ENCODE data around the gene ZNF302.
A peak's percentile ranks its signal among the peaks of the same experiment; 100 is the strongest.

ZNF302 gene

GRCh38 chr19:34690372-34690771, 12.9 kb downstream of the ZNF302 start:
- ChIA-PET POLR2A (no interaction called here), CTCF (no interaction called here)

GRCh38 chr19:34692549-34692948, 15.1 kb downstream of the ZNF302 start:
- CTCF ChIA-PET, result no interaction called here
- no peak overlapping the region for H3K4me3 ChIP-seq (ENCODE audit: low read depth, low read length)
- TF ChIP-seq CTCF (IDR thresholded peaks at IDR 0.05; ENCODE audit: insufficient read depth, low read length, missing control alignments), result no peak
- POLR2A ChIA-PET, result no interaction called here
- no peak for DNase-seq (ENCODE audit: low read depth, low spot score)

More at GRCh38 chr19:34690372-34690771, 12.9 kb downstream of the ZNF302 start:
- no peak for DNase-seq (ENCODE audit: low read depth, low spot score)
- H3K4me3 ChIP-seq (ENCODE audit: low read depth, low read length), result no peak overlapping the region
- no peak for TF ChIP-seq CTCF (IDR thresholded peaks at IDR 0.05; ENCODE audit: insufficient read depth, low read length, missing control alignments)

GRCh38 chr19:34707661-34708060, 30.2 kb downstream of the ZNF302 start:
- H3K4me3 ChIP-seq (ENCODE audit: low read depth, low read length), result no peak overlapping the region
- DNase-seq (ENCODE audit: low read depth, low spot score), result no peak
- TF ChIP-seq CTCF (IDR thresholded peaks at IDR 0.05; ENCODE audit: insufficient read depth, low read length, missing control alignments), result no peak
- ChIA-PET POLR2A (no interaction called here), CTCF (interaction anchor here (0.9 to 1.1 kb wide), 2 partner anchors 67 to 69 kb away, joined by 3 read pairs; no protein-coding TSS in a partner anchor)

- POLR2A ChIA-PET, result no interaction called here
- CTCF ChIA-PET, result interaction anchor here (0.7 to 6.1 kb wide), 15 partner anchors 9 to 377 kb away, joined by 3 to 81 read pairs (median 4); no protein-coding TSS in a partner anchor
Measured at GRCh38 chr19:34711890-34712289, 34.4 kb downstream of the ZNF302 start.

GRCh38 chr19:34712395-34713261, 35.1 kb downstream of the ZNF302 start:
- TF ChIP-seq CTCF (IDR thresholded peaks at IDR 0.05; ENCODE audit: insufficient read depth, low read length, missing control alignments), result peak; percentile 47
- DNase-seq (ENCODE audit: low read depth, low spot score), result peak; percentile 52
- H3K4me3 ChIP-seq (ENCODE audit: low read depth, low read length), result no peak overlapping the region
- ChIA-PET POLR2A (no interaction called here), CTCF (interaction anchor here (0.7 to 6.1 kb wide), 16 partner anchors 9 to 935 kb away, joined by 3 to 81 read pairs (median 4); no protein-coding TSS in a partner anchor)

More at GRCh38 chr19:34711890-34712289, 34.4 kb downstream of the ZNF302 start:
- no peak overlapping the region for H3K4me3 ChIP-seq (ENCODE audit: low read depth, low read length)
- no peak for DNase-seq (ENCODE audit: low read depth, low spot score)
- no peak for TF ChIP-seq CTCF (IDR thresholded peaks at IDR 0.05; ENCODE audit: insufficient read depth, low read length, missing control alignments)

- ChIA-PET CTCF (interaction anchor here (1.0 to 6.1 kb wide), 12 partner anchors 8 to 936 kb away, joined by 3 to 81 read pairs (median 6); no protein-coding TSS in a partner anchor), POLR2A (no interaction called here)
- TF ChIP-seq CTCF (IDR thresholded peaks at IDR 0.05; ENCODE audit: insufficient read depth, low read length, missing control alignments), result no peak
- DNase-seq (ENCODE audit: low read depth, low spot score), result no peak
- H3K4me3 ChIP-seq (ENCODE audit: low read depth, low read length), result no peak overlapping the region
Measured at GRCh38 chr19:34713262-34713637, 35.8 kb downstream of the ZNF302 start.

Data from AG04449 (cell line).